B cell (primary cell): ENCODE data around the gene PCDH1. TPM values are rescaled to one million over a fixed set of nuclear protein-coding genes. Genes with fewer than 3 reads are reported as not detected.
A peak's percentile ranks its signal among the peaks of the same experiment; 100 is the strongest.

ENCODE experiments used
- ATAC-seq: fragments of 200-7000 bp; cut with Tn5 transposase; one replicate; pipeline ENCODE4 v1.10.0; 2021; ENCODE audit warnings: low read depth, mild to moderate bottlenecking, moderate number of reproducible peaks, moderate library complexity
- CTCF ChIA-PET: fragments of 350-600 bp; sonication (Branson Sonifier 250); formaldehyde crosslinking; loops from one replicate; lab custom pipeline; 2021; ENCODE audit warnings: antibody characterized with exemption, inconsistent platforms; lab: Charles Lee
- POLR2A ChIA-PET: fragments of 350-600 bp; sonication (Branson Sonifier 250); formaldehyde crosslinking; loops from one replicate; lab custom pipeline; 2021; ENCODE audit warnings: antibody characterized with exemption; lab: Charles Lee
- DNase-seq: peaks from one replicate; pipeline ENCODE4 v3.0.0; 2013
- H2AFZ ChIP-seq: 2 replicates; pipeline ENCODE4 v1.6.1; 2012; ENCODE audit warnings: mild to moderate bottlenecking, low read depth, low read length; ENCODE audit not compliant: insufficient read depth, poor library complexity, severe bottlenecking
- H3K27ac ChIP-seq, 2 donors: 1 replicate in 1 of 2; 2 replicates in 1 of 2; pipeline ENCODE4 v1.5.1; 2012 to 2013; ENCODE audit warnings: low read length in 2 of 2, mild to moderate bottlenecking in 2 of 2, moderate library complexity in 1 of 2
- H3K27me3 ChIP-seq, 4 experiments: fragments of 200-600 bp in 1 of 4; sonication (generic) in 1 of 4; replicated peaks in 1 of 4; 1 replicate in 2 of 4; 2 replicates in 2 of 4; pipeline versions ENCODE4 v1.6.1 to v1.7.0; 2013 to 2016; ENCODE audit warnings: low read length in 3 of 4, mild to moderate bottlenecking in 2 of 4, mixed read lengths in 1 of 4, moderate library complexity in 1 of 4; ENCODE audit not compliant: insufficient read depth in 4 of 4, control insufficient read depth in 3 of 4; ENCODE audit errors: control extremely low read depth in 1 of 4
- H3K36me3 ChIP-seq, 2 experiments: replicated peaks in 1 of 2; 1 replicate in 1 of 2; 2 replicates in 1 of 2; pipeline versions ENCODE4 v1.6.1 to v1.7.1; 2013; ENCODE audit warnings: low read length in 1 of 2; ENCODE audit not compliant: insufficient read depth in 2 of 2, control insufficient read depth in 1 of 2; ENCODE audit errors: control extremely low read depth in 1 of 2, extremely low read depth in 1 of 2
- H3K4me1 ChIP-seq, 2 donors: fragments of 200-600 bp in 1 of 2; sonication (generic) in 1 of 2; 1 replicate in 1 of 2; 2 replicates in 1 of 2; pipeline versions ENCODE4 v1.5.1 to v1.6.1; 2013 to 2017; ENCODE audit warnings: low read length in 2 of 2; ENCODE audit not compliant: control insufficient read depth in 2 of 2, insufficient read depth in 2 of 2
- H3K4me2 ChIP-seq: replicated peaks from 2 replicates; pipeline ENCODE3; 2012; ENCODE audit warnings: mild to moderate bottlenecking, low read depth, low read length; ENCODE audit not compliant: poor library complexity, severe bottlenecking
- H3K4me3 ChIP-seq, 5 experiments: fragments of 200-600 bp in 1 of 5; sonication (generic) in 1 of 5; 1 replicate in 3 of 5; 2 replicates in 2 of 5; pipeline versions ENCODE4 v1.5.1 to v1.7.0; 2011 to 2016; ENCODE audit warnings: low read length in 4 of 5, mild to moderate bottlenecking in 4 of 5, low read depth in 2 of 5, control low read depth in 1 of 5, moderate library complexity in 1 of 5; ENCODE audit not compliant: insufficient read depth in 1 of 5; ENCODE audit errors: control extremely low read depth in 1 of 5, extremely low read depth in 1 of 5
- H3K79me2 ChIP-seq: fragments of 200-600 bp; sonication (generic); one replicate; pipeline ENCODE4 v1.6.0; 2016; ENCODE audit warnings: low read length; ENCODE audit not compliant: control insufficient read depth, insufficient read depth
- H3K9ac ChIP-seq: fragments of 200-600 bp; sonication (generic); 2 replicates; pipeline ENCODE4 v1.6.1; 2017; ENCODE audit warnings: mild to moderate bottlenecking, low read length, moderate library complexity
- H3K9me3 ChIP-seq, 3 donors: one replicate each; pipeline versions ENCODE4 v1.6.1 to v1.7.1; 2013; ENCODE audit warnings: low read length in 2 of 3; ENCODE audit not compliant: control insufficient read depth in 2 of 3, insufficient read depth in 1 of 3; ENCODE audit errors: control extremely low read depth in 1 of 3
- H4K20me1 ChIP-seq: 2 replicates; pipeline ENCODE4 v1.6.0; 2012; ENCODE audit warnings: mild to moderate bottlenecking, low read length; ENCODE audit not compliant: insufficient read depth, control insufficient read depth, poor library complexity, severe bottlenecking
- H3K27ac Mint-ChIP-seq: one replicate; pipeline ENCODE4 v1.8.0; 2021; ENCODE audit warnings: mixed read lengths
- H3K27me3 Mint-ChIP-seq: one replicate; pipeline ENCODE4 v1.8.0; 2021; ENCODE audit warnings: mixed read lengths
- H3K4me1 Mint-ChIP-seq: one replicate; pipeline ENCODE4 v1.8.0; 2021; ENCODE audit warnings: mixed read lengths
- H3K4me3 Mint-ChIP-seq: one replicate; pipeline ENCODE4 v1.8.0; 2021; ENCODE audit warnings: mixed read lengths
- H3K9me3 Mint-ChIP-seq: one replicate; pipeline ENCODE4 v1.8.0; 2022; ENCODE audit warnings: mixed read lengths; ENCODE audit not compliant: insufficient read depth
- EZH2 ChIP-seq: IDR thresholded peaks from 2 replicates; pipeline ENCODE4 v1.6.1; 2012; ENCODE audit warnings: borderline replicate concordance, low read depth, mild to moderate bottlenecking, moderate library complexity, low read length; ENCODE audit not compliant: insufficient read depth, poor library complexity, severe bottlenecking
- WGBS: methylation state at CpG from one replicate; pipeline ENCODE4 v1.1.5; 2013; ENCODE audit warnings: missing lambda C conversion rate; ENCODE audit not compliant: insufficient coverage; 5-methylcytosine and 5-hydroxymethylcytosine counted together
- intact Hi-C: fragments of 100-400 bp; cut with micrococcal nuclease; formaldehyde crosslinking; loops from one replicate; pipeline ENCODE4 v1.10.0; 2022
- polyA plus RNA-seq: library from polyadenylated mRNA; depleted of rRNA; stranded (reverse); fragments of >200 nt; gene quantifications from 2 replicates; pipeline ENCODE4 v1.2.3, GENCODE V29; 2012
- total RNA-seq, 2 donors: library from RNA; stranded (reverse); fragments of 120-200 nt in 1 of 2; gene quantifications; 1 replicate in 1 of 2; 2 replicates in 1 of 2; pipeline versions ENCODE4 v1.2.3 to v1.2.4, GENCODE V29; 2013 to 2022
- TF ChIP-seq, protein P1 (sequence below): fragments of 200-600 bp; IDR thresholded peaks from one replicate; pipeline ENCODE4 v1.8.0; 2022; ENCODE audit warnings: antibody characterized with exemption, mild to moderate bottlenecking

Gene PCDH1
- total and polyA plus RNA-seq, 2 donors (not counting 1 experiment from before 2014, with no cell fraction given), result 0.06 TPM; not detected in 1

DNA sequence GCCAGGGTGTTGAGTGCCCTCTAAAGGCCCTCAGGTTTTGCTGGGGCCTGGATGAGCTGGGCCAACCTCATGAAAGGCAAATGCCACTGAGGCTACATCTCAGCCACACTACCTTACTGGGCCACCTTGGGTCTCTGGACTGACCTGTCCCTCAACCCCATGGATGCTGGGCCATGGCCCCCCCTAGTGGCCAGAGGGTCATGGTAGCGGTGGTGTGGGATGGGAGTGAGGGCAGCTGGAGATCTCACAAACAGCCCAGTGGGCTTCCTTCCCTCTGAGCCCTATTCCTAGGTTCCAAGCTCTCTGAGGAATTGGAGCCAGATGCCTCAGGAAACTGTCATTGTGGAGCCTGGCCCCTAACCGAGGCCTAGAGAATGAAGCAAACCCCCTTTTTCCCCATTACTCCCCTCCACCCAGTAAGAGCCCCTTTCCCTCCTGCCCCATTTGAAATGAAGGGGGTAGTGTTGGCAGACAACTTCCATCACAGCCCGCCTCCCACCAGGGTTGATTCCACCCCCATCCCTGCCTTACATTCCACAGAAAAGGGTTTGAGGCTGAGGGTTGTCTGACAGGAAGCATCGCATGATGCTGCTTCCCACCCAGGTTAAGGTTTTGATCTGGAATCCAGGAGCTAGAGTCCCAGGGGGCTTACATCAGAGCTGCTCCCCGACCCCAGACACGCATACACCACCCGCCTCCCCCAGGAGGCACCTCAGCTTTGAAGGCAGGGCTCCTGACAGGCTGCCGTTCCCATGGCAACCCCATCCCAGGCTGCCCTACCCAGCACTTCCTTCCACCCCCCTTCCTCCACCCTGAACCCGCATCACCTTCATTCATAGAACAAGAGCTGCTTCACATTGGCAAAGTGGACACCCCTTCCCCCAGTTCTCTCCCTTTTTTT lies 63.9 kb downstream of the PCDH1 start:
- H3K4me1 Mint-ChIP-seq, result no peaks in the 10 kb centered on the region
- H3K9ac ChIP-seq, result no peak overlapping the region
- intact Hi-C loops, result no loop called here
- 66% methylated on average over 5 of the region's 9 CpGs for WGBS
- no peak overlapping the region for H3K4me3 ChIP-seq
- peak; percentile 41 for ATAC-seq
- H3K4me2 ChIP-seq, result no peak overlapping the region
- no peaks in the 10 kb centered on the region for H3K9me3 ChIP-seq
- no peaks in the 10 kb centered on the region for H3K4me1 ChIP-seq
- peaks cover 50% of the 10 kb centered on the region for H3K27me3 Mint-ChIP-seq
- H3K27me3 ChIP-seq, result peaks cover 0 to 28% (median 4%) of the 10 kb centered on the region in 4 experiments
- DNase-seq, result peak; percentile 21
- H2AFZ ChIP-seq, result no peak overlapping the region
- H3K79me2 ChIP-seq, result no peaks in the 10 kb centered on the region
- ChIA-PET CTCF (interaction anchor here (0.9 to 3.4 kb wide), 8 partner anchors 8 to 222 kb away, joined by 3 to 13 read pairs (median 4); partner anchors contain the start of gene PCDH1), POLR2A (no interaction called here)
- H3K4me3 Mint-ChIP-seq, result no peak overlapping the region
- no peaks in the 10 kb centered on the region for H3K36me3 ChIP-seq
- H3K27ac ChIP-seq, result no peak overlapping the region
- TF ChIP-seq EZH2, result no peak
- TF ChIP-seq, protein P1, sequence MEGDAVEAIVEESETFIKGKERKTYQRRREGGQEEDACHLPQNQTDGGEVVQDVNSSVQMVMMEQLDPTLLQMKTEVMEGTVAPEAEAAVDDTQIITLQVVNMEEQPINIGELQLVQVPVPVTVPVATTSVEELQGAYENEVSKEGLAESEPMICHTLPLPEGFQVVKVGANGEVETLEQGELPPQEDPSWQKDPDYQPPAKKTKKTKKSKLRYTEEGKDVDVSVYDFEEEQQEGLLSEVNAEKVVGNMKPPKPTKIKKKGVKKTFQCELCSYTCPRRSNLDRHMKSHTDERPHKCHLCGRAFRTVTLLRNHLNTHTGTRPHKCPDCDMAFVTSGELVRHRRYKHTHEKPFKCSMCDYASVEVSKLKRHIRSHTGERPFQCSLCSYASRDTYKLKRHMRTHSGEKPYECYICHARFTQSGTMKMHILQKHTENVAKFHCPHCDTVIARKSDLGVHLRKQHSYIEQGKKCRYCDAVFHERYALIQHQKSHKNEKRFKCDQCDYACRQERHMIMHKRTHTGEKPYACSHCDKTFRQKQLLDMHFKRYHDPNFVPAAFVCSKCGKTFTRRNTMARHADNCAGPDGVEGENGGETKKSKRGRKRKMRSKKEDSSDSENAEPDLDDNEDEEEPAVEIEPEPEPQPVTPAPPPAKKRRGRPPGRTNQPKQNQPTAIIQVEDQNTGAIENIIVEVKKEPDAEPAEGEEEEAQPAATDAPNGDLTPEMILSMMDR, result peak; percentile 21
- H3K9me3 Mint-ChIP-seq, result no peaks in the 10 kb centered on the region
- no peak overlapping the region for H3K27ac Mint-ChIP-seq
- no peaks in the 10 kb centered on the region for H4K20me1 ChIP-seq

GRCh38 chr5:141812512-141812911 lies 65.7 kb downstream of the PCDH1 start:
- WGBS, result 53% methylated on average over 1 of the region's 2 CpGs

More at GRCh38 chr5:141812512-141812911, 65.7 kb downstream of the PCDH1 start:
- CTCF ChIA-PET, result interaction anchor here (1.3 to 2.0 kb wide), 4 partner anchors 9 to 112 kb away, joined by 3 to 7 read pairs (median 4); no protein-coding TSS in a partner anchor
- Histone ChIP-seq H3K27ac (no peak overlapping the region), H3K4me1 (no peaks in the 10 kb centered on the region), H4K20me1 (no peaks in the 10 kb centered on the region), H3K4me2 (no peak overlapping the region), H3K4me3 (no peak overlapping the region), H2AFZ (no peak overlapping the region), H3K9me3 (no peaks in the 10 kb centered on the region), H3K27me3 (peaks cover 0 to 35% (median 9%) of the 10 kb centered on the region in 4 experiments), H3K79me2 (no peaks in the 10 kb centered on the region), H3K9ac (no peak overlapping the region), H3K36me3 (no peaks in the 10 kb centered on the region)
- POLR2A ChIA-PET, result no interaction called here
- Mint-ChIP-seq H3K27me3 (peaks cover 65% of the 10 kb centered on the region), H3K4me3 (no peak overlapping the region), H3K27ac (no peak overlapping the region), H3K9me3 (no peaks in the 10 kb centered on the region), H3K4me1 (no peaks in the 10 kb centered on the region)
- intact Hi-C loops, result no loop called here
- ATAC-seq (no peak), DNase-seq (no peak)
- TF ChIP-seq, protein P1, result no peak
- TF ChIP-seq EZH2, result no peak
